RWPE2 (cell line): ENCODE data around the gene MYO3B.

Experiments used
- ATAC-seq: fragments of 200-7000 bp; cut with Tn5 transposase; 3 replicates; pipeline ENCODE4 v1.9.1; 2021; ENCODE audit warnings: low read depth
- DNase-seq: peaks from one replicate; pipeline ENCODE4 v3.0.0-alpha.2; 2020; ENCODE audit warnings: low spot score
- H3K27ac ChIP-seq: fragments of 450-650 bp; 2 replicates; pipeline ENCODE4 v1.5.1; 2017; ENCODE audit warnings: mild to moderate bottlenecking; ENCODE audit not compliant: poor library complexity, severe bottlenecking
- H3K27me3 ChIP-seq: fragments of 250-450 bp; sonication (Bioruptor Pico); 2 replicates; pipeline ENCODE4 v1.5.1; 2021; ENCODE audit warnings: mild to moderate bottlenecking, moderate library complexity; ENCODE audit not compliant: insufficient read depth, poor library complexity, severe bottlenecking
- H3K36me3 ChIP-seq: fragments of 250-450 bp; sonication (Bioruptor Pico); 2 replicates; pipeline ENCODE4 v1.5.1; 2020; ENCODE audit warnings: low read depth, mild to moderate bottlenecking, moderate library complexity
- H3K4me1 ChIP-seq: fragments of 250-450 bp; sonication (Bioruptor Pico); 2 replicates; pipeline ENCODE4 v1.5.1; 2021; ENCODE audit warnings: mild to moderate bottlenecking, moderate library complexity; ENCODE audit not compliant: insufficient read depth, poor library complexity, severe bottlenecking
- H3K4me3 ChIP-seq: fragments of 250-450 bp; sonication (Bioruptor Pico); 2 replicates; pipeline ENCODE4 v1.5.1; 2021; ENCODE audit warnings: mild to moderate bottlenecking, moderate library complexity; ENCODE audit not compliant: severe bottlenecking
- H3K9me3 ChIP-seq: fragments of 250-450 bp; sonication (Bioruptor Pico); 2 replicates; pipeline ENCODE4 v1.5.1; 2021; ENCODE audit warnings: mild to moderate bottlenecking, moderate library complexity; ENCODE audit not compliant: severe bottlenecking
- TF ChIP-seq, protein P1 (sequence below): fragments of 450-650 bp; IDR thresholded peaks from one replicate; pipeline ENCODE4 v1.5.1; 2017; ENCODE audit warnings: mild to moderate bottlenecking, moderate library complexity; ENCODE audit not compliant: poor library complexity, severe bottlenecking

MYO3B gene

DNA sequence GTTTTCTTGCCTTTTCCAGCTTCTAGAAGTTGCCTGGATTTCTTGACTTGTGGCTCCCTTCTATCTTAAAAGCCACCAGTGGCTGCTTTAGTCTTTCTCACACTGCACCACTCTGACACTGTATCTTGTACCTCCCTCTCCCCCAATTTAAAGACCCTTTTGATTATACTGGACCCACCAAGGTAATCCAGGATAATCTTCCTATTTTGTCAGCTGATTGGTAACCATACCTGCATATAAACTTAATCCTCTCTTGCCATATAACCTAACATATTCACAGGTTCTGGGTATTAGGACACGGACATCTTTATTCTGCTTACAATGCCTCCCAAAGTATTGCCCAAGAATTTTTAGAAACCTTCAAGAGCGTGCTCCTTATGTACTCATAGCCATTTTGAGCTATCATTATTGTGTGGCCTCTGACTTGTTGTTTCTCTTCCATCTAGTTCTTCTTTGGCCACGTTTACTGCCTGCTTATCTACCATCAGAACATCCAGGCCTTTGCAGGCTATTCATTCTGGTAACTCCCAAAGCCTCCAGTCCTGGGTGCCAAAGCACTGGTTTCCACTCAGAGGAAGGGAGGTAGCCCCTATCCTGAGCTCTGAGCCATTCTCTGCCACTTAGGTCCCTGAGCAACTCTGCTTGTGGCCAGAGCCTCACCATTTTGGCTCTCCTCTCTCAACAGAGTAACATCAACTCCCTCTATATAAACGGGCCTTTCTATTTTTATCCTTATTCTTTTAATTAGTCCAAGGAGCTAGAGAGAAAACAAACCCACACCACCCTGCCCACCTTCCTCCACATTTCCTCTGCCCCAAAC, 70.8 kb downstream of the MYO3B start:
- no peaks in the 10 kb centered on the region for H3K9me3 ChIP-seq
- H3K27ac ChIP-seq: no peak overlapping the region
- H3K4me1 ChIP-seq: no peaks in the 10 kb centered on the region
- H3K27me3 ChIP-seq: no peaks in the 10 kb centered on the region
- H3K4me3 ChIP-seq: no peak overlapping the region
- DNase-seq (no peak), ATAC-seq (no peak)
- no peaks in the 10 kb centered on the region for H3K36me3 ChIP-seq
- TF ChIP-seq, protein P1, sequence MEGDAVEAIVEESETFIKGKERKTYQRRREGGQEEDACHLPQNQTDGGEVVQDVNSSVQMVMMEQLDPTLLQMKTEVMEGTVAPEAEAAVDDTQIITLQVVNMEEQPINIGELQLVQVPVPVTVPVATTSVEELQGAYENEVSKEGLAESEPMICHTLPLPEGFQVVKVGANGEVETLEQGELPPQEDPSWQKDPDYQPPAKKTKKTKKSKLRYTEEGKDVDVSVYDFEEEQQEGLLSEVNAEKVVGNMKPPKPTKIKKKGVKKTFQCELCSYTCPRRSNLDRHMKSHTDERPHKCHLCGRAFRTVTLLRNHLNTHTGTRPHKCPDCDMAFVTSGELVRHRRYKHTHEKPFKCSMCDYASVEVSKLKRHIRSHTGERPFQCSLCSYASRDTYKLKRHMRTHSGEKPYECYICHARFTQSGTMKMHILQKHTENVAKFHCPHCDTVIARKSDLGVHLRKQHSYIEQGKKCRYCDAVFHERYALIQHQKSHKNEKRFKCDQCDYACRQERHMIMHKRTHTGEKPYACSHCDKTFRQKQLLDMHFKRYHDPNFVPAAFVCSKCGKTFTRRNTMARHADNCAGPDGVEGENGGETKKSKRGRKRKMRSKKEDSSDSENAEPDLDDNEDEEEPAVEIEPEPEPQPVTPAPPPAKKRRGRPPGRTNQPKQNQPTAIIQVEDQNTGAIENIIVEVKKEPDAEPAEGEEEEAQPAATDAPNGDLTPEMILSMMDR: no peak

GRCh38 chr2:170249761-170250160, 71.8 kb downstream of the MYO3B start:
- Histone ChIP-seq H3K4me3 (no peak overlapping the region), H3K27me3 (no peaks in the 10 kb centered on the region), H3K27ac (no peak overlapping the region), H3K4me1 (no peaks in the 10 kb centered on the region), H3K9me3 (no peaks in the 10 kb centered on the region), H3K36me3 (no peaks in the 10 kb centered on the region)
- DNase-seq: no peak
- TF ChIP-seq, protein P1: no peak
- ATAC-seq: no peak

DNA sequence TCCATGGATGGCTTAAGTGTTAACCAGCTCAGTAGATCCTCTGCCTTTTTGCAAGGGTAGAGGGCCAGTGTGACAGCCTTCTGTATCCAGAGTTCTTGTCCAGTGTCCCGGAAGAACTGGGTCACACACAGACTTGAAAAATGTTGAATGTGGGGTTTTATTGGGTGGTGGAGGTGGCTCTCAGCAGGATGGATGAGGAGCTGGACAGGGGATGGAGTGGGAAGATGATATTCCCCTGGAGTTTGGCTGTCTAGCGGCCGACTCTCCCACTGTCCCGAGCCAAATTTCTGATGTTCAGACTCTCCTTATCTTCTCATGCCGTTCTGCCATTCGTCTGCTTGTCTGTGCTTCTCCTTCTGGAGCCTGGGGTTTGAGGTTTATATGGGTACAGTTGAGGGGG, 72.6 kb downstream of the MYO3B start:
- Histone ChIP-seq H3K9me3 (no peaks in the 10 kb centered on the region), H3K27me3 (no peaks in the 10 kb centered on the region), H3K4me1 (no peaks in the 10 kb centered on the region), H3K4me3 (no peak overlapping the region), H3K36me3 (no peaks in the 10 kb centered on the region), H3K27ac (no peak overlapping the region)
- TF ChIP-seq, protein P1: no peak
- ATAC-seq (no peak), DNase-seq (no peak)

- no peak overlapping the region for H3K4me3 ChIP-seq
- H3K27me3 ChIP-seq: no peaks in the 10 kb centered on the region
- H3K27ac ChIP-seq: no peak overlapping the region
- DNase-seq (no peak), ATAC-seq (no peak)
- no peaks in the 10 kb centered on the region for H3K9me3 ChIP-seq
- no peaks in the 10 kb centered on the region for H3K36me3 ChIP-seq
- no peaks in the 10 kb centered on the region for H3K4me1 ChIP-seq
- TF ChIP-seq, protein P1: no peak
These were observed 74.5 kb downstream of the MYO3B start for GRCh38 chr2:170252414-170252813.

GRCh38 chr2:170253721-170254230, 75.8 kb downstream of the MYO3B start:
- TF ChIP-seq, protein P1: no peak
- Histone ChIP-seq H3K27ac (no peak overlapping the region), H3K9me3 (no peaks in the 10 kb centered on the region), H3K4me1 (no peaks in the 10 kb centered on the region), H3K4me3 (no peak overlapping the region), H3K27me3 (no peaks in the 10 kb centered on the region), H3K36me3 (no peaks in the 10 kb centered on the region)
- DNase-seq (no peak), ATAC-seq (no peak)
